Trophoblast cell (in vitro differentiated cells and primary cell): ENCODE measurements around the gene TP53I13.

Experiments
- DNase-seq, 2 donors: peaks; one replicate each; pipeline ENCODE4 v3.0.0-alpha.2; 2016
- H2AFZ ChIP-seq: 2 replicates; pipeline ENCODE4 v1.6.1; 2013; ENCODE audit warnings: low read length, moderate library complexity, mild to moderate bottlenecking; ENCODE audit not compliant: insufficient read depth, poor library complexity
- H2AK5ac ChIP-seq: 2 replicates; pipeline ENCODE4 v1.6.1; 2013; ENCODE audit warnings: mild to moderate bottlenecking, low read length
- H2BK120ac ChIP-seq: 2 replicates; pipeline ENCODE4 v1.6.1; 2013; ENCODE audit warnings: low read length, mild to moderate bottlenecking, moderate library complexity; ENCODE audit not compliant: insufficient read depth, poor library complexity
- H2BK12ac ChIP-seq: 2 replicates; pipeline ENCODE4 v1.6.1; 2013; ENCODE audit warnings: mild to moderate bottlenecking, low read length, moderate library complexity
- H2BK5ac ChIP-seq: 2 replicates; pipeline ENCODE4 v1.6.1; 2013; ENCODE audit warnings: low read length, low read depth, moderate library complexity, mild to moderate bottlenecking; ENCODE audit not compliant: poor library complexity
- H3K14ac ChIP-seq: 2 replicates; pipeline ENCODE4 v1.6.1; 2013; ENCODE audit warnings: mild to moderate bottlenecking, low read length
- H3K18ac ChIP-seq: 2 replicates; pipeline ENCODE4 v1.6.1; 2013; ENCODE audit warnings: mild to moderate bottlenecking, low read length
- H3K23ac ChIP-seq: 2 replicates; pipeline ENCODE4 v1.6.1; 2013; ENCODE audit warnings: low read length
- H3K27ac ChIP-seq: 2 replicates; pipeline ENCODE4 v1.5.1; 2013; ENCODE audit warnings: low read depth, mild to moderate bottlenecking, inconsistent platforms, low read length, moderate library complexity
- H3K27me3 ChIP-seq: 2 replicates; pipeline ENCODE4 v1.6.1; 2013; ENCODE audit warnings: inconsistent platforms, mild to moderate bottlenecking, low read length, moderate library complexity; ENCODE audit not compliant: insufficient read depth
- H3K36me3 ChIP-seq, 2 experiments: 1 replicate in 1 of 2; 2 replicates in 1 of 2; pipeline ENCODE4 v1.6.1; 2013; ENCODE audit warnings: low read length in 2 of 2, mild to moderate bottlenecking in 2 of 2, moderate library complexity in 1 of 2; ENCODE audit not compliant: insufficient read depth in 2 of 2, control insufficient read depth in 1 of 2
- H3K4ac ChIP-seq: 2 replicates; pipeline ENCODE4 v1.6.1; 2013; ENCODE audit warnings: low read depth, mild to moderate bottlenecking, low read length, moderate library complexity
- H3K4me1 ChIP-seq, 2 experiments: 1 replicate in 1 of 2; 2 replicates in 1 of 2; pipeline ENCODE4 v1.6.1; 2013; ENCODE audit warnings: low read length in 2 of 2, mild to moderate bottlenecking in 2 of 2, moderate library complexity in 1 of 2; ENCODE audit not compliant: insufficient read depth in 2 of 2, control insufficient read depth in 1 of 2
- H3K4me2 ChIP-seq: 2 replicates; pipeline ENCODE4 v1.6.1; 2013; ENCODE audit warnings: inconsistent platforms, mild to moderate bottlenecking, low read length, moderate library complexity
- H3K4me3 ChIP-seq: 2 replicates; pipeline ENCODE4 v1.5.1; 2013; ENCODE audit warnings: mild to moderate bottlenecking, low read depth, low read length, inconsistent platforms
- H3K79me1 ChIP-seq: one replicate; pipeline ENCODE4 v1.6.1; 2013; ENCODE audit warnings: low read length
- H3K79me2 ChIP-seq: 2 replicates; pipeline ENCODE4 v1.6.1; 2013; ENCODE audit warnings: low read length, mild to moderate bottlenecking; ENCODE audit not compliant: control insufficient read depth, insufficient read depth, poor library complexity
- H3K9ac ChIP-seq: 2 replicates; pipeline ENCODE4 v1.6.1; 2013; ENCODE audit warnings: mild to moderate bottlenecking, low read length
- H3K9me3 ChIP-seq: 2 replicates; pipeline ENCODE4 v1.6.1; 2013; ENCODE audit warnings: low read depth, mild to moderate bottlenecking, control low read depth, inconsistent platforms, low read length; ENCODE audit not compliant: insufficient read depth
- H4K12ac ChIP-seq: 2 replicates; pipeline ENCODE4 v1.6.1; 2013; ENCODE audit warnings: low read depth, mild to moderate bottlenecking, low read length, moderate library complexity
- H4K8ac ChIP-seq: 2 replicates; pipeline ENCODE4 v1.6.1; 2013; ENCODE audit warnings: low read depth, mild to moderate bottlenecking, low read length, moderate library complexity
- H4K91ac ChIP-seq: one replicate; pipeline ENCODE4 v1.6.1; 2013; ENCODE audit warnings: low read depth, mild to moderate bottlenecking, low read length, moderate library complexity
- WGBS: extraction: QIAGEN DNeasy Blood & Tissue Kit; methylation state at CpG from one replicate; pipeline ENCODE4 v1.1.7; 2013; ENCODE audit warnings: missing lambda C conversion rate; ENCODE audit not compliant: insufficient read length, insufficient coverage; ENCODE audit errors: extremely low coverage; 5-methylcytosine and 5-hydroxymethylcytosine counted together

TP53I13 gene

GRCh38 chr17:29559640-29560039 lies 8.9 kb upstream of the TP53I13 start:
- Histone ChIP-seq H3K14ac (no peak overlapping the region), H3K4me2 (no peak overlapping the region), H2AFZ (no peak overlapping the region), H3K4ac (no peak overlapping the region), H4K12ac (no peak overlapping the region), H3K27me3 (no peaks in the 10 kb centered on the region), H3K79me2 (no peaks in the 10 kb centered on the region), H3K36me3 (no peaks in the 10 kb centered on the region), H3K18ac (no peak overlapping the region), H3K4me1 (no peaks in the 10 kb centered on the region), H3K23ac (no peak overlapping the region), H2BK5ac (no peak overlapping the region), H4K8ac (no peak overlapping the region), H3K9me3 (peaks cover 3% of the 10 kb centered on the region), H3K9ac (no peak overlapping the region), H4K91ac (no peak overlapping the region), H2BK120ac (no peak overlapping the region), H3K4me3 (no peak overlapping the region), H3K79me1 (no peaks in the 10 kb centered on the region), H2BK12ac (no peak overlapping the region), H2AK5ac (no peak overlapping the region), H3K27ac (no peak overlapping the region)
- DNase-seq: no peak
- no CpG with 5 or more reads among the region's 2 CpGs for WGBS

DNA sequence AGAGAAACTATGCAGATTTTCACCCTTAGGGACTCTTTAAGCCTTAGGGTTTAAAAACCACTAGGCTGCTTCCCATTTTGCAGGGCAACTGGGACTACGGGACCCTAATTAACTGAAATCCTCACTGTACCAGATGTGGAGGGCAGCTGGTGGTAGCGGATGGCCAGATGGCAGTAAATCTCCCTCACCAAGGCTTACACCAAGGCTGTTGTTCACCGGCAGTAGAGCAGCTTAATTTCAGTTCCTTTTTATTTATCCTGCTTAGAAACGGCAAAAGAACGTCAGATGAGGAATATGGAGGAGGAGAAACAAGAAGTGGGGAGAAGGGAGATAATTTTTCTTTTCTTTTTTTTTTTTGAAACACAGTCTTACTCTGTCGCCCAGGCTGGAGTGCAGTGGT lies 8.2 kb upstream of the TP53I13 start:
- no CpG with 5 or more reads among the region's 6 CpGs for WGBS
- Histone ChIP-seq H3K27me3 (no peaks in the 10 kb centered on the region), H3K79me1 (no peaks in the 10 kb centered on the region), H3K27ac (no peak overlapping the region), H3K18ac (no peak overlapping the region), H3K23ac (no peak overlapping the region), H4K91ac (no peak overlapping the region), H3K36me3 (no peaks in the 10 kb centered on the region), H2BK120ac (no peak overlapping the region), H3K4me3 (no peak overlapping the region), H2AFZ (no peak overlapping the region), H3K79me2 (no peaks in the 10 kb centered on the region), H2BK12ac (no peak overlapping the region), H2AK5ac (no peak overlapping the region), H3K14ac (no peak overlapping the region), H4K12ac (no peak overlapping the region), H3K4ac (no peak overlapping the region), H4K8ac (no peak overlapping the region), H3K9me3 (peaks cover 3% of the 10 kb centered on the region), H2BK5ac (no peak overlapping the region), H3K4me2 (no peak overlapping the region), H3K4me1 (no peaks in the 10 kb centered on the region), H3K9ac (no peak overlapping the region)
- DNase-seq: peak in 1 of 2 donors; percentile 77

DNA sequence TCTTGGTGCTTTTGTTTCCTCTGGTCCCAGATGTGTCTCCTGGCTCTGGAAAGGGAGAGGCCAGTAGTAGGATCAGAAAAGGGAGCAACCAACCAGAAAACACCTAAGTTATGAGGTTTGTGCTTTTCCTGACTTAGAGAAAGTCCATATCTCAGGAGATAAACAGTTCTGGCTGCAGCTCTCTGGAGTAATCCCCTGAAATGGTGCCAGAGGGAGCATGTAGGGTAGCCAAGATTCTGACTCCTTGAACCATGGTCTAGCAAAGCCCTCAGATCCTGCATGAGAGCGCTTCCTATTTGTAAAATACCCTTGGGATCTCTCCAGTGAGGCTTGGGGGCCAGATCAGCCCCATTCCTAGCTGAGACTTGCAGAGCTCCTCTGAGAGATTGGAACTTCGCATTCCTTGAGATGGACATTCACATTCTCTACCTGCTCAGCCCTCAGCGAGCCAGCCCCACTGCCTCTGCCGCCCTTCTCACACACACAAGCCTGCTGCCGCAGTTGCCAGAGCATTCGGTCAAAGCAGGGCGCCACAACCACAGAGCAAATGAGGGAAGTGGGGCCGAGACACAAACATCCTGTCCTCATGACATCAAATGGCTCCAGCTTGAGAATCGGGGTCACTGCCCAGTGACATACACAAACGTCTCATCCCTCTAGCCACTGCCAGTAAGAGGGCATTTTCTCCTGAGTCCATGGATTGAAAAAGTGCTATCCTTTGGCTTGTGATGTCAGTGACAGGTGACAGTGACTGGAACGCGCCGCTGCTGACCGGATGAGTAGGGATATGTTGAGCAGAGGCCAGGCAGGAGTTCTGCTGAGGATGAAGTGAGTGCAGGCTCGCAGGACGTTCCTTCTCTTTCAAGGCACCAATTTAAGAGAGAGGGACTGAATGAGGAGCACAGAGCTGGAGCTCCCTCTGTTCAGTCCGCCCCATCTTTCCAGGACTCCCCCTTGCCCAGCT lies 6.7 kb upstream of the TP53I13 start:
- DNase-seq: peak in 1 of 2 donors; percentile 7

DNA sequence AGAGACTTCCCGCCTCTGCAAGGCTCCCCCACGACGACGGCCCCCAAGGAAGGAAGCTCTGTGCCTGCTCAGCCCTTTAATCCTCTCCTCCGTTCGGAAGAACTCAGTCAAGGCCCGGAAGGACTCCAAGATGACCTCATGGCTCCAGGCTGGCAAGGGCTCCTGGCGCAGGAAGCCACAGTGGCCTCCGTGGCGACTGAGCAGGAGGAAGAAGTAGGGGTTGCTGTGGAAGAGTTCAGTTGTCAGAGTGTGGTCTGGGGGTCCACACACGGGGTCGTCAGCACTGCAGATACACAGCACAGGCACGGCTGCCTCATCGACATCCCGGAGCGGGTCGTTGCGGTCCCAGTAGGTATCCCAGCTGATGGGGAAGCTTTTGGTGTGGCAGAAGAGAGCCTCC lies 5.9 kb upstream of the TP53I13 start:
- no peak overlapping the region for H2AFZ ChIP-seq
- no peak overlapping the region for H2AK5ac ChIP-seq
- no peaks in the 10 kb centered on the region for H3K79me2 ChIP-seq
- no peak overlapping the region for H3K4me2 ChIP-seq
- H4K12ac ChIP-seq: no peak overlapping the region
- H3K27me3 ChIP-seq: peaks cover 11% of the 10 kb centered on the region
- H4K8ac ChIP-seq: no peak overlapping the region
- no peak overlapping the region for H3K4ac ChIP-seq
- H4K91ac ChIP-seq: no peak overlapping the region
- no peak overlapping the region for H3K27ac ChIP-seq
- H2BK5ac ChIP-seq: no peak overlapping the region
- peaks cover 11 to 12% of the 10 kb centered on the region in 2 experiments for H3K4me1 ChIP-seq
- no peak overlapping the region for H3K4me3 ChIP-seq
- no peak overlapping the region for H3K9ac ChIP-seq
- DNase-seq: no peak
- H2BK12ac ChIP-seq: no peak overlapping the region
- no peak overlapping the region for H3K18ac ChIP-seq
- H3K36me3 ChIP-seq: no peaks in the 10 kb centered on the region
- no peak overlapping the region for H3K23ac ChIP-seq
- peaks cover 2% of the 10 kb centered on the region for H3K79me1 ChIP-seq
- WGBS: no CpG with 5 or more reads among the region's 18 CpGs
- H2BK120ac ChIP-seq: no peak overlapping the region
- H3K14ac ChIP-seq: no peak overlapping the region
- H3K9me3 ChIP-seq: peaks cover 3% of the 10 kb centered on the region

More for the DNA sequence above, 6.7 kb upstream of the TP53I13 start:
- peaks cover 3% of the 10 kb centered on the region for H3K9me3 ChIP-seq
- no peaks in the 10 kb centered on the region for H3K79me2 ChIP-seq
- no peaks in the 10 kb centered on the region for H3K79me1 ChIP-seq
- H3K27me3 ChIP-seq: peaks cover 8% of the 10 kb centered on the region
- H3K4ac ChIP-seq: no peak overlapping the region
- no peak overlapping the region for H3K14ac ChIP-seq
- H3K36me3 ChIP-seq: no peaks in the 10 kb centered on the region
- H4K91ac ChIP-seq: no peak overlapping the region
- no peak overlapping the region for H2AK5ac ChIP-seq
- H2AFZ ChIP-seq: no peak overlapping the region
- no CpG with 5 or more reads among the region's 17 CpGs for WGBS
- no peak overlapping the region for H3K18ac ChIP-seq
- no peak overlapping the region for H3K9ac ChIP-seq
- no peak overlapping the region for H2BK5ac ChIP-seq
- H3K4me2 ChIP-seq: no peak overlapping the region
- no peak overlapping the region for H3K4me3 ChIP-seq
- no peak overlapping the region for H2BK12ac ChIP-seq
- H3K4me1 ChIP-seq: peaks cover 9 to 11% of the 10 kb centered on the region in 2 experiments
- H3K23ac ChIP-seq: no peak overlapping the region
- no peak overlapping the region for H3K27ac ChIP-seq
- no peak overlapping the region for H4K12ac ChIP-seq
- no peak overlapping the region for H4K8ac ChIP-seq
- no peak overlapping the region for H2BK120ac ChIP-seq
